Measurements from ENCODE around the gene ZER1.
"Not testable (repeated sequence)": the region's sequence is repeated elsewhere in the genome, so short reads cannot be mapped to it uniquely, and the experiment has no call there.

The ZER1 gene

GRCh38 chr9:128782669-128783068 is 10.9 kb upstream of the ZER1 start:
- H3K4me1 ChIP-seq (ENCODE audit: control insufficient read depth, insufficient read depth, low read length), result no peaks in the 10 kb centered on the region
- no peak overlapping the region for H3K4me3 ChIP-seq (ENCODE audit: low read length)
- no peak overlapping the region for H3K27ac ChIP-seq (ENCODE audit: low read depth, low read length)

GRCh38 chr9:128781187-128782070 is 9.7 kb upstream of the ZER1 start:
- Histone ChIP-seq H3K9ac (ENCODE audit: low read length) (no peak overlapping the region), H3K27me3 (ENCODE audit: control insufficient read depth, insufficient read depth, low read length) (no peaks in the 10 kb centered on the region), H3K4me3 (ENCODE audit: low read length) (no peak overlapping the region)

More at GRCh38 chr9:128782669-128783068, 10.9 kb upstream of the ZER1 start:
- Histone ChIP-seq H3K27me3 (ENCODE audit: control insufficient read depth, insufficient read depth, low read length) (no peaks in the 10 kb centered on the region), H3K36me3 (ENCODE audit: control insufficient read depth, insufficient read depth, low read length) (no peaks in the 10 kb centered on the region), H3K9ac (ENCODE audit: low read length) (no peak overlapping the region)

GRCh38 chr9:128780093-128780492 is 8.4 kb upstream of the ZER1 start:
- not testable (repeated sequence) for H3K27me3 ChIP-seq (ENCODE audit: control insufficient read depth, insufficient read depth, low read length); H3K4me1 ChIP-seq (ENCODE audit: control insufficient read depth, insufficient read depth, low read length); H3K27ac ChIP-seq (ENCODE audit: low read depth, low read length); H3K9ac ChIP-seq (ENCODE audit: low read length); H3K36me3 ChIP-seq (ENCODE audit: control insufficient read depth, insufficient read depth, low read length); H3K4me3 ChIP-seq (ENCODE audit: low read length)

More at GRCh38 chr9:128781187-128782070, 9.7 kb upstream of the ZER1 start:
- Histone ChIP-seq H3K4me1 (ENCODE audit: control insufficient read depth, insufficient read depth, low read length) (no peaks in the 10 kb centered on the region), H3K36me3 (ENCODE audit: control insufficient read depth, insufficient read depth, low read length) (no peaks in the 10 kb centered on the region), H3K27ac (ENCODE audit: low read depth, low read length) (no peak overlapping the region)

GRCh38 chr9:128774804-128775203 is 3.1 kb upstream of the ZER1 start:
- Histone ChIP-seq H3K36me3 (ENCODE audit: control insufficient read depth, insufficient read depth, low read length) (no peaks in the 10 kb centered on the region), H3K27ac (ENCODE audit: low read depth, low read length) (no peak overlapping the region), H3K4me1 (ENCODE audit: control insufficient read depth, insufficient read depth, low read length) (peaks cover 4% of the 10 kb centered on the region), H3K4me3 (ENCODE audit: low read length) (no peak overlapping the region), H3K9ac (ENCODE audit: low read length) (no peak overlapping the region), H3K27me3 (ENCODE audit: control insufficient read depth, insufficient read depth, low read length) (no peaks in the 10 kb centered on the region)

GRCh38 chr9:128773049-128773448 is 1.3 kb upstream of the ZER1 start:
- H3K27me3 ChIP-seq (ENCODE audit: control insufficient read depth, insufficient read depth, low read length), result no peaks in the 10 kb centered on the region
- H3K36me3 ChIP-seq (ENCODE audit: control insufficient read depth, insufficient read depth, low read length), result no peaks in the 10 kb centered on the region
- no peak overlapping the region for H3K9ac ChIP-seq (ENCODE audit: low read length)
- H3K4me1 ChIP-seq (ENCODE audit: control insufficient read depth, insufficient read depth, low read length), result peaks cover 4% of the 10 kb centered on the region
- no peak overlapping the region for H3K4me3 ChIP-seq (ENCODE audit: low read length)
- no peak overlapping the region for H3K27ac ChIP-seq (ENCODE audit: low read depth, low read length)

GRCh38 chr9:128771094-128771721 is 519 bp downstream of the ZER1 start:
- Histone ChIP-seq H3K27ac (ENCODE audit: low read depth, low read length) (peak overlapping the region; percentile 97), H3K9ac (ENCODE audit: low read length) (peak overlapping the region; percentile 59), H3K36me3 (ENCODE audit: control insufficient read depth, insufficient read depth, low read length) (peaks cover 6% of the 10 kb centered on the region), H3K4me1 (ENCODE audit: control insufficient read depth, insufficient read depth, low read length) (peaks cover 4% of the 10 kb centered on the region), H3K27me3 (ENCODE audit: control insufficient read depth, insufficient read depth, low read length) (no peaks in the 10 kb centered on the region), H3K4me3 (ENCODE audit: low read length) (peak overlapping the region; percentile 91)

- peaks cover 6% of the 10 kb centered on the region for H3K36me3 ChIP-seq (ENCODE audit: control insufficient read depth, insufficient read depth, low read length)
- peaks cover 4% of the 10 kb centered on the region for H3K4me1 ChIP-seq (ENCODE audit: control insufficient read depth, insufficient read depth, low read length)
- H3K4me3 ChIP-seq (ENCODE audit: low read length), result peak overlapping the region; percentile 91
- no peaks in the 10 kb centered on the region for H3K27me3 ChIP-seq (ENCODE audit: control insufficient read depth, insufficient read depth, low read length)
- no peak overlapping the region for H3K27ac ChIP-seq (ENCODE audit: low read depth, low read length)
- H3K9ac ChIP-seq (ENCODE audit: low read length), result peak overlapping the region; percentile 59
Observed at GRCh38 chr9:128770286-128771030, 1.3 kb downstream of the ZER1 start.

GRCh38 chr9:128768606-128769005 is 3.1 kb downstream of the ZER1 start:
- H3K9ac ChIP-seq (ENCODE audit: low read length), result no peak overlapping the region
- H3K27me3 ChIP-seq (ENCODE audit: control insufficient read depth, insufficient read depth, low read length), result no peaks in the 10 kb centered on the region
- peaks cover 11% of the 10 kb centered on the region for H3K36me3 ChIP-seq (ENCODE audit: control insufficient read depth, insufficient read depth, low read length)
- no peak overlapping the region for H3K27ac ChIP-seq (ENCODE audit: low read depth, low read length)
- no peak overlapping the region for H3K4me3 ChIP-seq (ENCODE audit: low read length)
- peaks cover 4% of the 10 kb centered on the region for H3K4me1 ChIP-seq (ENCODE audit: control insufficient read depth, insufficient read depth, low read length)

- peaks cover 2% of the 10 kb centered on the region for H3K4me1 ChIP-seq (ENCODE audit: control insufficient read depth, insufficient read depth, low read length)
- H3K27ac ChIP-seq (ENCODE audit: low read depth, low read length), result no peak overlapping the region
- H3K36me3 ChIP-seq (ENCODE audit: control insufficient read depth, insufficient read depth, low read length), result peaks cover 11% of the 10 kb centered on the region
- H3K27me3 ChIP-seq (ENCODE audit: control insufficient read depth, insufficient read depth, low read length), result no peaks in the 10 kb centered on the region
- no peak overlapping the region for H3K4me3 ChIP-seq (ENCODE audit: low read length)
- no peak overlapping the region for H3K9ac ChIP-seq (ENCODE audit: low read length)
Observed at GRCh38 chr9:128765499-128765898, 6.2 kb downstream of the ZER1 start.

GRCh38 chr9:128764361-128764760 is 7.4 kb downstream of the ZER1 start:
- Histone ChIP-seq H3K36me3 (ENCODE audit: control insufficient read depth, insufficient read depth, low read length) (peaks cover 11% of the 10 kb centered on the region), H3K4me3 (ENCODE audit: low read length) (no peak overlapping the region), H3K27ac (ENCODE audit: low read depth, low read length) (no peak overlapping the region), H3K9ac (ENCODE audit: low read length) (no peak overlapping the region), H3K4me1 (ENCODE audit: control insufficient read depth, insufficient read depth, low read length) (no peaks in the 10 kb centered on the region), H3K27me3 (ENCODE audit: control insufficient read depth, insufficient read depth, low read length) (no peaks in the 10 kb centered on the region)

- Histone ChIP-seq H3K36me3 (ENCODE audit: control insufficient read depth, insufficient read depth, low read length) (peaks cover 10% of the 10 kb centered on the region), H3K4me1 (ENCODE audit: control insufficient read depth, insufficient read depth, low read length) (no peaks in the 10 kb centered on the region), H3K27ac (ENCODE audit: low read depth, low read length) (no peak overlapping the region), H3K9ac (ENCODE audit: low read length) (no peak overlapping the region), H3K4me3 (ENCODE audit: low read length) (no peak overlapping the region), H3K27me3 (ENCODE audit: control insufficient read depth, insufficient read depth, low read length) (no peaks in the 10 kb centered on the region)
Observed at GRCh38 chr9:128762671-128763449, 8.9 kb downstream of the ZER1 start.

- Histone ChIP-seq H3K27me3 (ENCODE audit: control insufficient read depth, insufficient read depth, low read length) (no peaks in the 10 kb centered on the region), H3K36me3 (ENCODE audit: control insufficient read depth, insufficient read depth, low read length) (peaks cover 12% of the 10 kb centered on the region), H3K27ac (ENCODE audit: low read depth, low read length) (no peak overlapping the region), H3K9ac (ENCODE audit: low read length) (no peak overlapping the region), H3K4me1 (ENCODE audit: control insufficient read depth, insufficient read depth, low read length) (no peaks in the 10 kb centered on the region), H3K4me3 (ENCODE audit: low read length) (no peak overlapping the region)
Observed at GRCh38 chr9:128757602-128758001, 14.1 kb downstream of the ZER1 start.

All from rectal smooth muscle tissue (tissue), 1 donor.